ENCODE data around the gene RAI1. TPM values are rescaled to one million over a fixed set of nuclear protein-coding genes. Genes with fewer than 3 reads are reported as not detected.
"Not testable (repeated sequence)": the region's sequence is repeated elsewhere in the genome, so short reads cannot be mapped to it uniquely, and the experiment has no call there.

RAI1 gene
- total RNA-seq, 1 experiment from 2014 or later, result 12.7 TPM

DNA sequence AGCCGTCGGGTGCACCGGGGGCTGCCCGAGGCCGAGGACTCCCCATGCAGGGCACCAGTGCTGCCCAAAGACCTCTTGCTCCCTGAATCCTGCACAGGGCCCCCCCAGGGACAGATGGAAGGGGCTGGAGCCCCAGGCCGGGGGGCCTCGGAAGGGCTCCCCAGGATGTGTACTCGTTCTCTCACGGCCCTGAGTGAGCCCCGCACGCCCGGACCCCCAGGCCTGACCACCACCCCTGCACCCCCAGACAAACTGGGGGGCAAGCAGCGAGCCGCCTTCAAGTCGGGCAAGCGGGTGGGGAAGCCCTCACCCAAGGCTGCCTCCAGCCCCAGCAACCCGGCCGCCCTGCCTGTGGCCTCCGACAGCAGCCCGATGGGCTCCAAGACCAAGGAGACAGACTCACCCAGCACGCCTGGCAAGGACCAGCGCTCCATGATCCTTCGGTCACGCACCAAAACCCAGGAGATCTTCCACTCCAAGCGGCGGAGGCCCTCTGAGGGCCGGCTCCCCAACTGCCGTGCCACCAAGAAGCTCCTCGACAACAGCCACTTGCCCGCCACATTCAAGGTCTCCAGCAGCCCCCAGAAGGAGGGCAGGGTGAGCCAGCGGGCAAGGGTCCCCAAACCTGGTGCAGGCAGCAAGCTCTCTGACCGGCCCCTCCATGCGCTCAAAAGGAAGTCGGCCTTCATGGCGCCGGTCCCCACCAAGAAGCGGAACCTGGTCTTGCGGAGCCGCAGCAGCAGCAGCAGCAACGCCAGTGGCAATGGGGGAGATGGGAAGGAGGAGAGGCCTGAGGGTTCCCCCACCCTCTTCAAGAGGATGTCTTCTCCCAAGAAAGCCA is 114.9 kb downstream of the RAI1 start:
- H3K27ac ChIP-seq, result no peak overlapping the region

DNA sequence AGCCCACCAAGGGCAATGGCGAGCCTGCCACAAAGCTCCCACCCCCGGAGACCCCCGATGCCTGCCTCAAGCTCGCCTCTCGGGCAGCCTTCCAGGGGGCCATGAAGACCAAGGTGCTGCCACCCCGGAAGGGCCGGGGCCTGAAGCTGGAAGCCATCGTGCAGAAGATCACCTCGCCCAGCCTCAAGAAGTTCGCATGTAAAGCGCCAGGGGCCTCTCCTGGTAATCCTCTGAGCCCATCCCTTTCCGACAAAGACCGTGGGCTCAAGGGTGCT is 115.5 kb downstream of the RAI1 start:
- Histone ChIP-seq H3K27ac (no peak overlapping the region), H3K4me1 (replicated peaks) (no peaks in the 10 kb centered on the region), H3K27me3 (replicated peaks) (no peaks in the 10 kb centered on the region), H3K36me3 (peaks cover 84% of the 10 kb centered on the region), H3K9me3 (replicated peaks) (no peaks in the 10 kb centered on the region), H3K4me3 (no peak overlapping the region)
- DNase-seq (ENCODE audit: low read depth in 1 of 2, low spot score in 2 of 2), result no peak

More for the DNA sequence above, 114.9 kb downstream of the RAI1 start:
- Histone ChIP-seq H3K36me3 (peaks cover 80% of the 10 kb centered on the region), H3K27me3 (replicated peaks) (no peaks in the 10 kb centered on the region), H3K9me3 (replicated peaks) (no peaks in the 10 kb centered on the region), H3K4me1 (replicated peaks) (no peaks in the 10 kb centered on the region), H3K4me3 (no peak overlapping the region)
- no peak for DNase-seq (ENCODE audit: low read depth in 1 of 2, low spot score in 2 of 2)

DNA sequence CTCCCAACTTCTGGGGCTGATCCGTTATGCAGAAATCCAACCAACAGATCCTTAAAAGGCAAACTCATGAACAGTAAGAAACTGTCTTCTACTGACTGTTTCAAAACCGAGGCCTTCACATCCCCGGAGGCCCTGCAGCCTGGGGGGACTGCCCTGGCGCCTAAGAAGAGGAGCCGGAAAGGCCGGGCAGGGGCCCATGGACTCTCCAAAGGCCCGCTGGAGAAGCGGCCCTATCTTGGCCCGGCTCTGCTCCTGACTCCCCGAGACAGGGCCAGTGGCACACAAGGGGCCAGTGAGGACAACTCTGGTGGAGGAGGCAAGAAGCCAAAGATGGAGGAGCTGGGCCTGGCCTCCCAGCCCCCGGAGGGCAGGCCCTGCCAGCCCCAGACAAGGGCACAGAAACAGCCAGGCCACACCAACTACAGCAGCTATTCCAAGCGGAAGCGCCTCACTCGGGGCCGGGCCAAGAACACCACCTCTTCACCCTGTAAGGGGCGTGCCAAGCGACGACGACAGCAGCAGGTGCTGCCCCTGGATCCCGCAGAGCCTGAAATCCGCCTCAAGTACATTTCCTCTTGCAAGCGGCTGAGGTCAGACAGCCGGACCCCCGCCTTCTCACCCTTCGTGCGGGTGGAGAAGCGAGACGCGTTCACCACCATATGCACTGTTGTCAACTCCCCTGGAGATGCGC is 116.0 kb downstream of the RAI1 start:
- DNase-seq (ENCODE audit: low read depth in 1 of 2, low spot score in 2 of 2), result no peak
- H3K4me1 ChIP-seq (replicated peaks), result no peaks in the 10 kb centered on the region
- H3K27me3 ChIP-seq (replicated peaks), result no peaks in the 10 kb centered on the region
- H3K4me3 ChIP-seq, result no peak overlapping the region
- H3K36me3 ChIP-seq, result peaks cover 89% of the 10 kb centered on the region
- no peaks in the 10 kb centered on the region for H3K9me3 ChIP-seq (replicated peaks)
- no peak overlapping the region for H3K27ac ChIP-seq

DNA sequence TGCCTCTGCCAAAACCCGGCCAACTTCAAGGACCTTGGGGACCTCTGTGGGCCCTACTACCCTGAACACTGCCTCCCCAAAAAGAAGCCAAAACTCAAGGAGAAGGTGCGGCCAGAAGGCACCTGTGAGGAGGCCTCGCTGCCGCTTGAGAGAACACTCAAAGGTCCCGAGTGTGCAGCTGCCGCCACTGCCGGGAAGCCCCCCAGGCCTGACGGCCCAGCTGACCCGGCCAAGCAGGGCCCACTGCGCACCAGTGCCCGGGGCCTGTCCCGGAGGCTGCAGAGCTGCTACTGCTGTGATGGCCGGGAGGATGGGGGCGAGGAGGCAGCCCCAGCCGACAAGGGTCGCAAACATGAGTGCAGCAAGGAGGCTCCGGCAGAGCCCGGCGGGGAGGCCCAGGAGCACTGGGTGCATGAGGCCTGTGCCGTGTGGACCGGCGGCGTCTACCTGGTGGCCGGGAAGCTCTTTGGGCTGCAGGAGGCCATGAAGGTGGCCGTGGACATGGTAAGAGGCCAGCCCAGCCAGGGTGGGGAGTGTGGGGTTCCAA is 116.8 kb downstream of the RAI1 start:
- Histone ChIP-seq H3K4me3 (no peak overlapping the region), H3K36me3 (peaks cover 88% of the 10 kb centered on the region), H3K9me3 (replicated peaks) (no peaks in the 10 kb centered on the region), H3K4me1 (replicated peaks) (no peaks in the 10 kb centered on the region), H3K27ac (no peak overlapping the region), H3K27me3 (replicated peaks) (no peaks in the 10 kb centered on the region)
- DNase-seq (ENCODE audit: low read depth in 1 of 2, low spot score in 2 of 2), result no peak

DNA sequence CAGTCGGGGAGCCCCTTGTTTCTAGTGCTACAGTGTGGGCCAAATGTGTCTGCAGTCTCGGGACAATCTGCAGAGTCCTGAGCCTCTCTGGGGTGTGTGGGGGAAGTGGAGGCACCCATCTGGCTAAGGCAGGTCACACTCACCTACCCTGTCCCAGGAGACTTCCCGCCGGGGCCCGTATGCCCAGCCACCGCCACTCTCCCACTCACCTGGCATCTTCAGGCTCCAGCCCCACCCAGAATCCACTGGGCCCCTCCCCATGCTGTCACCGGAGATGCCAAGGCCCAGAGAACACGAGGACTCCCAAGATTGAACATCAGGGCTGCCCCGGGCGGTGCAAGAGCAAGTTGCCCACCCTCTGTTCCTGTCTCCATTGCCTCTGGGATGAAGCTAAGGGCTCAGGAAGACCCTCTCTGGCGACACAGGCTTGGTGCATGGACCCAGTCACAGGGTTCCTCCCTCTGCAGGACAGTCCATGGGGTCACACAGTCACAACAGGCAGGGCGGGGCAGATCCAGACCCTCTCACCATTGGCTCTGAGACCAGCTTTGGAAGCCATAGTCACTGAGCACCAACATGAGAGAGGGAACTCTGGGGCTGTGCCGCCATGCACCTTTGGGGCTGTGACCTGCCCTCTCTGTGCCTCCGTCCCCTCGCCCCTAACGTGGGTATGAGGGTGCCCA is 117.5 kb downstream of the RAI1 start:
- Histone ChIP-seq H3K4me1 (replicated peaks) (no peaks in the 10 kb centered on the region), H3K27ac (no peak overlapping the region), H3K9me3 (replicated peaks) (no peaks in the 10 kb centered on the region), H3K4me3 (no peak overlapping the region), H3K36me3 (peaks cover 88% of the 10 kb centered on the region), H3K27me3 (replicated peaks) (no peaks in the 10 kb centered on the region)
- no peak for DNase-seq (ENCODE audit: low read depth in 1 of 2, low spot score in 2 of 2)

DNA sequence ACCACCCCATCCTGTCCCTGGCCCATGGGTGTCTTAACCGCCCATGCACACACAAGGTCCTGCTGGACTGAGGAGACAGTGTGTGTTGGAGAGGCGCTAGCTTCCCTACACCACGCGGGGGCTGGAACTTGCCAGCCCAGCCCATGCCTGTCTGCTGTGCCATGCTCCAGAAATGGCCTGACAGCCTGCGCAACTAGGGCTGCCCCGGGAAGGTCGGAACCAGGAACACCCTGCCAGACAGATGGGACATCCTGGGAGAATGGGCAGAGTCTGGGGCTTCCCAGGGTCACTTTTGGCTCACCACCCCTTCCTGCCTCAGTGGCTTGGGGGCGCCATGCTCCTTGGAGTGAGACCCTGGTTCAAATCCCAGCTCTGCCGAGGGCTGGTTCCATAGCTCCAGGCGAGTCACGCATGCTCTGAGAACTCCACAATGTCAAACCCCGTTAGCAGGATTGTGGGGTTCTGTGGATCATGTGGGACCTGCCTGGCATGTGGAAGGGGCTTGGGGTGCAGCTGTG is 119.3 kb downstream of the RAI1 start:
- Histone ChIP-seq H3K27me3 (replicated peaks) (no peaks in the 10 kb centered on the region), H3K4me1 (replicated peaks) (no peaks in the 10 kb centered on the region), H3K36me3 (peaks cover 86% of the 10 kb centered on the region), H3K9me3 (replicated peaks) (no peaks in the 10 kb centered on the region), H3K4me3 (no peak overlapping the region), H3K27ac (no peak overlapping the region)
- no peak for DNase-seq (ENCODE audit: low read depth in 1 of 2, low spot score in 2 of 2)

DNA sequence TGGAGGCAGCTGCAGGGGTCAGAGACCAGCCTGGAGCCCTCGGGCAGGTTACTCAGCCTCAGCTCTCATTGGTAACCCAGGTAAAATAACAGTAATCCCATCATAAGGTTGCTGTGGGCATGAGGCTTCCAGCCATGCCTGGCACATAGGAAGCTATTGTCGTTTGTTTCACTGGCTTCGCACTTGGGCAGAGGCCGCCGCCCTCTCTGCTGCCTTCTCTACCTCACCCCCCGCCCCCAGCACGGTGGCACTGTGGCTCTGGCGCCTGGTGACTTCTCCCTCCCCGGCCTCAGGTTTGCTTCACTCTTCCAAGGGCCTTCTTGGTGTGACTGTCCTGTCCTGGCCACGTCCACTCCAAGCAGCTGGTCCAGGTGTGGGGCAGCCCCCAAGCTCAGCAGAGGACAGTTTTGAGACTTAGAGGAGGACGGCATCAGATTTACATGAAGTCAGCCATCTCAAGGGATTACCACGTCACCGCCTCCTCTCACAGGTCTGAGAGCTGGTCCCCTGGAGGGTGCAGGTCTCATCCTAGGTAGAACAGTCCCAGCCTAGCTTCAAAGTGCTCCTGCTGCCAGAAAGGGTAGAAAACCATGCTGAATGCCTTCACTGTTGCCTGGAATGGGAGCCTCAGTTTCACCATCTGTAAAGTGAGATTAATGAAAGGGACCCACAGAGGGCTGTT is 120.7 kb downstream of the RAI1 start:
- no peak overlapping the region for H3K27ac ChIP-seq
- H3K4me1 ChIP-seq (replicated peaks), result no peaks in the 10 kb centered on the region
- no peak for DNase-seq (ENCODE audit: low read depth in 1 of 2, low spot score in 2 of 2)
- no peak overlapping the region for H3K4me3 ChIP-seq
- H3K27me3 ChIP-seq (replicated peaks), result no peaks in the 10 kb centered on the region
- H3K9me3 ChIP-seq (replicated peaks), result no peaks in the 10 kb centered on the region
- H3K36me3 ChIP-seq, result peaks cover 85% of the 10 kb centered on the region

DNA sequence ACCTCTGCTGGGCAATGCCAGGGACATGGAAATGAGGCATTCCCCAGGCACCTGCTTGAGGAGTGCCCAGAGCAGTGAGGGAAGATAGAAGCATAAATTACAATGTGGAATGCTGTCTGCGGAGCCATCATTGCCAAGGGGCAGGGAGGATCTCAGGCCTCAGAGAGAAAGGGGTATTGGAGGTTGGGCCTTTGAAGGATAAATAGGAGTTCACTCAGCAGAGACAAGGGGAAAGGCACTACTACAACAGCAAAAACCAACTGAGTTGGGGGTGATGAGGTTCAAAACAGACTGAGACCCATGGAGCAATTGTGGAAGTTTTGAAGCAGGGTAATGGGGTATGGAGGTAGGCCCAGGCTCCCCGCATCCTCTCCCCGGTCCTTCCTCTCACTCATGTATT is 122.7 kb downstream of the RAI1 start:
- DNase-seq (ENCODE audit: low read depth in 1 of 2, low spot score in 2 of 2), result no peak
- Histone ChIP-seq H3K27ac (no peak overlapping the region), H3K4me3 (no peak overlapping the region), H3K9me3 (replicated peaks) (no peaks in the 10 kb centered on the region), H3K36me3 (peaks cover 77% of the 10 kb centered on the region), H3K4me1 (replicated peaks) (no peaks in the 10 kb centered on the region), H3K27me3 (replicated peaks) (no peaks in the 10 kb centered on the region)

DNA sequence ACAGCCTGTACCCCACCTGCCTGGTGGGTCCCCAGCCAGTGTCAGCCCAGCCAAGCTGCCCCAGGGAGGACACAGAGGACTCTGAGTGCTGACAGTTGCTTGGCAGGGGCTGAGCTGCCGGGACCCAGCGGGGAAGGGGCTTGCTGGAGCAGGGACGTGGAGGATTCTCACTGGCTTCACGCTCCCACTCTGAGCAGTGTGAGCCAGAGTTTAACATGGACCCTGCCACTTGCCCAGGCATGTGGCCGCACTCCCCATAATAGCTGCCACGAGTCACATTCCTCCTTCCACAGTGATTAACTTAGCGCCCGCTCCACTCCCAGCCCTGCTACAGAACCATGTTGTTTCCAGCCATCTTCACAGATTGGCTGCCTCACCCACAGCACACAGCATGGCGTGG is 124.3 kb downstream of the RAI1 start:
- Histone ChIP-seq H3K9me3 (replicated peaks) (no peaks in the 10 kb centered on the region), H3K36me3 (peaks cover 73% of the 10 kb centered on the region), H3K27me3 (replicated peaks) (no peaks in the 10 kb centered on the region), H3K27ac (no peak overlapping the region), H3K4me1 (replicated peaks) (no peaks in the 10 kb centered on the region), H3K4me3 (no peak overlapping the region)
- no peak for DNase-seq (ENCODE audit: low read depth in 1 of 2, low spot score in 2 of 2)

DNA sequence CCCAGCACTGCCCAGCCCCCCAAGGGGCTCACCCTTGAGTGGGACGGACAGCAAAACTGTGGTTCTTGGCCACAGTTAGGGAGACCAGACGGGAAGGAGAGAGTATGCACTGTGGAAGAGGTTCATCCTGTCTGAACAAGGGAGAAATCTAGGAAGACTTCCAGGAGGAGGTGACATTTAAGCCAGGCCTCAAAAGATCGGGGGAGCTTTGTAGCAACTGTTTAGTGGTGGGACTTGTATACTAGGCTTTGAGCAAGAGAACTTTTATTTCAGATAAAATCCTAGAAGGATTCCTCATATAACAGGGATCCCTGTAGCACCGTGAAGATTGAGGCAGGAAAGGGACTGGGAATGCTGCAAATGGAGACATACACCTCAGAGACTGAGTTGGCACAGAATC is 124.8 kb downstream of the RAI1 start:
- H3K4me1 ChIP-seq (replicated peaks), result no peaks in the 10 kb centered on the region
- H3K27ac ChIP-seq, result no peak overlapping the region
- peaks cover 72% of the 10 kb centered on the region for H3K36me3 ChIP-seq
- H3K27me3 ChIP-seq (replicated peaks), result no peaks in the 10 kb centered on the region
- no peak overlapping the region for H3K4me3 ChIP-seq
- DNase-seq (ENCODE audit: low read depth in 1 of 2, low spot score in 2 of 2), result no peak
- H3K9me3 ChIP-seq (replicated peaks), result no peaks in the 10 kb centered on the region

DNA sequence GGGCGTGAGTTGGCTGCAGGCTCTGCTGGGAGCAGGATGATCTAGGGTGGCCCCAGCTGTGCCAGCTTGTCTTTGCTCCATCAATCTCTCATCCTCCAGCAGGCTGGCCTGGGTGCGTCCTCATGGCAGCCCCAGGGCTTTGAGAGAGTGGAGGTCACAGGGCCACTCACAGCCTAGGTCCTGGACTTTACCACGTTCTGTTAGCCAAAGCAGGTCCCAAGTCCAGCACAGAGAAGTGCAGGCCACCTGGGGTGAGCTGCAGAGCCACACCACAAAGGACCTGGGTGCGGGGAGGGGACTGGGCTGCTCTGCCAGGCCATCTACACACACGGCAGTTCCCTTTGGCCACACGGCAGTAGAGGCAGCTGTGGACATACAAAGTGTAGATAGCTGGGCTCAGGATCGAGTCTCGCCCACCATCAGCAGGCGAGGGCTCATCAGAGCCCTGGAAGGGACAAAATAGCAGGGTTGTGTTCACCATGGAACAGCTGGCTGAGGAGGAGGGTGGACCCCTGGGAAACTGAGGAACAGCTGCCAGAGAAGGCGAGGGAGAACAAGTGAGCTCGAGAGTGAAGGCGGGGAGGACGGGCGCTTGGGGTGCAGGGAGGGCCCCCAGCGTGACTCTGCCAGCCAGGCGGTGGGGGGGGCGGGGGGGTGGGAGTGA is 125.5 kb downstream of the RAI1 start:
- Histone ChIP-seq H3K4me3 (no peak overlapping the region), H3K27ac (no peak overlapping the region), H3K36me3 (peaks cover 70% of the 10 kb centered on the region), H3K27me3 (replicated peaks) (no peaks in the 10 kb centered on the region), H3K9me3 (replicated peaks) (no peaks in the 10 kb centered on the region), H3K4me1 (replicated peaks) (0 out of 2 replicates have a peak, but pooled peaks cover 4% of the 10 kb centered on the region)
- no peak for DNase-seq (ENCODE audit: low read depth in 1 of 2, low spot score in 2 of 2)

DNA sequence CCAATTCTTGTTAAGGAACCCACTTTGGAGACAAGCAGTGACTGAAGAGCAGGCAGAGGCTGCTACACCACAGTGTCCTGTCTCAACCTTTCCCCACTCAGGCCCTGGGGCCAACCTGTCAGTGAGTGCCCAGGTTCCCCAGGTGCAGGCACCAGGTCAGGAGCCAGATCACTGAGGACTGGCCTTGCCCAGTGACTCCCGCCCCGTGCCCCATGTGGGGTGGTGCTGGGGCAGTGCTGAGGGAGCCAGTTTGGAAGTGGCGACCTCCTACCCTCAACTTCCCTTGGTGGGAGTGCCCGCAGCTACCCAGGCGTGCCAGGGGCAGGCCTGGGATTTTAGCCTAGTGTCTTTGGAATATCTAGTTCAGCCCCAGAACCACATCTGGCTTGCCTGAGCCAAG is 126.2 kb downstream of the RAI1 start:
- Histone ChIP-seq H3K36me3 (peaks cover 69% of the 10 kb centered on the region), H3K27ac (no peak overlapping the region)

DNA sequence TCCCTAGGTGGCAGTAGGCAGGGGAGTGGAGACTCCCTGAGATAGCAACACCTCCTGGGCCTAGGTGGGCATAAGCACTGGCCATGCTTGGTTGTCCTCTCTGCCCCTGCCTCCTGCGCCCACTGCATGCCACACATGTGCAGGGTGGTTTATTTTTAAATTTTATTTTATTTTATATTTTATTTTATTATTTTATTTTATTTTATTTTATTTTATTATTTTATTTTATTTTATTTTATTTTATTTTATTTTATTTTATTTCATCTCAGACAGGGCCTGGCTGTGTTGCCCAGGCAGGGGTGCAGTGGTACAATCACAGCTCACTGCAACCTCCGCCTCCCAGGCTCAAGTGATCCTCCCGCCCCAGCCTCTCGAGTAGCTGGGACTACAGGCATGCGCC is 126.9 kb downstream of the RAI1 start:
- peaks cover 74% of the 10 kb centered on the region for H3K36me3 ChIP-seq
- H3K9me3 ChIP-seq (replicated peaks); H3K27ac ChIP-seq; H3K4me1 ChIP-seq (replicated peaks); H3K27me3 ChIP-seq (replicated peaks); H3K4me3 ChIP-seq; DNase-seq (ENCODE audit: low read depth in 1 of 2, low spot score in 2 of 2): not testable (repeated sequence)

More for the DNA sequence above, 126.2 kb downstream of the RAI1 start:
- no peak overlapping the region for H3K4me3 ChIP-seq
- no peaks in the 10 kb centered on the region for H3K27me3 ChIP-seq (replicated peaks)
- H3K9me3 ChIP-seq (replicated peaks), result no peaks in the 10 kb centered on the region
- 0 out of 2 replicates have a peak, but pooled peaks cover 4% of the 10 kb centered on the region for H3K4me1 ChIP-seq (replicated peaks)
- no peak for DNase-seq (ENCODE audit: low read depth in 1 of 2, low spot score in 2 of 2)
